ENCODE measurements around the gene GOLGA3. TPM values are rescaled to one million over a fixed set of nuclear protein-coding genes. Genes with fewer than 3 reads are reported as not detected.

GOLGA3 gene
- polyA plus RNA-seq, 1 donor (not counting 4 experiments of a cell fraction or from before 2014, with no cell fraction given): 11.0 TPM

DNA sequence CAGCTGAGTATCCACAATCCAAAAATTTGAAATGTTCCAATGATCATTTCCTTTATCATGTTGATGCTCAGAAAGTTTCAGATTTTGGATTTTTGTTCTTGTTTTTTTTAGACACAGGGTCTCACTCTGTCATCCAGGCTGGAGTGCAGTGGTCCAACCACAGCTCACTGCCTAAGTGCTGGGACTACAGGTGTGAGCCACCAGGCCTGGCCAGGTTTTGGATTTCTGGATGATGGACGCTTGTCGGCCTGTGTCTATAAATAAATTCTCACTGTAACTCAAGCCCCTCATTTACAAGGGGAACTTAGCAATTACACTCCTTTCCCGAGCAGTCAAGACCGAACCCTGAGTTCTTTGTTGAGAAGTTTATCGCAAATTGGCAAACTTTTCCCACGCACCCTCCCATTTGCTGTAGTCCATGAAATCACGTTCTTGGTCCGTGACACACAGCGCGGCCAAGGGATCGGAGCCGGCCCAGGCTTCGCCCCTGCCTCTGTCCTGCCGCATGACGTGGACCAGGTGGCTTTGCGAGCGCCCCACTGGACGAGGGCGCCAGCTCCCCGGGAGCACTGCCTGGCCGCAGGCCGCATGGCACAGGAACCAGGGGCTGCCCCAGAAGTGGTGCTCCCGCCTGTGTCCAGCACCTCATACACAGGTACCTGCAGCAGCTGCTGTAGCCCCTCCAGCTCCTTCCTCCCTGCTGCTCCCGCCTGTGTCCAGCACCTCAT is 53.0 kb downstream of the GOLGA3 start:
- dilution Hi-C loops (cut with MboI; ENCODE audit: extremely low pct_ligation_motif_present, low sequenced_read_pairs): no loop called here
- no peaks in the 10 kb centered on the region for H4K20me1 ChIP-seq (ENCODE audit: control insufficient read depth, extremely low read depth, insufficient read depth, low read length)

DNA sequence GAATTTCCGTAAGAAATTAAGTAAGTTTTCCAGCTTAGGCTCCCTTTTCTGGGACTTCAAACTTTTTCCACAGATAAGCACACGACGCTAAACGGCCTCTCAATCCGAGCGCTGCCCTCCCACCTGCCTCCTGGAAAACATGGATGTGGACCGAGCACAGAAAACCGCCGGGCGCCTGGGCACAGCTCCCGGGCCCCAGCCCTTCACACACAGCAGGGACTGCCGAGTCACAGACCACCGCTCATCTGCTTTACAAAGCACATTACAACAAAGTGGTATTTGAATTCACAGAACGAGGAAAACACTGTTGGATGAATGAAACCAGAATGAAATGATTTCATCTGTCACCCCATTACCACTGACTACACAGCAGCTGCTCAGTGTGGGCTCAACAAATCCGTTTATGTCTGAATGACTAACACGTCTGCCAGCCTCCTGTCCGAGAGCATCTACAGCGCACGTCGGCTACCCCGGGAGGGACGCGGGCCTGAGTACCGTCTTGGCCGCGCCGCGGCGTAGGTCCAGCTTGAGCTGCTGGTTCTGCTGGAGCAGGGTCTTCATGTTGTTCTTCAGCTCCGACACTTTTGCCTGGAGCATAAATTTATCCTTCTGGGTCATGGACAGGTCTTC is 53.9 kb downstream of the GOLGA3 start:
- DNase-seq (ENCODE audit: low read depth, low spot score) (no peak), FAIRE-seq (no peak)
- no peak overlapping the region for H2AFZ ChIP-seq (ENCODE audit: control insufficient read depth, low read length)
- no peaks in the 10 kb centered on the region for H3K9me1 ChIP-seq (ENCODE audit: control insufficient read depth, extremely low read depth, insufficient read depth, low read length)
- no peak overlapping the region for H3K4me3 ChIP-seq (ENCODE audit: control insufficient read depth in 2 of 3, extremely low read depth in 1 of 3, insufficient read depth in 2 of 3, low read depth in 1 of 3, low read length in 3 of 3)
- peaks cover 31 to 46% of the 10 kb centered on the region in 2 experiments for H3K36me3 ChIP-seq (ENCODE audit: control insufficient read depth in 2 of 2, extremely low read depth in 1 of 2, insufficient read depth in 2 of 2, low read length in 2 of 2)
- H3K4me2 ChIP-seq (ENCODE audit: control insufficient read depth, extremely low read depth, insufficient read depth, low read depth, low read length): no peak overlapping the region
- H3K27ac ChIP-seq (ENCODE audit: control insufficient read depth, insufficient read depth, low read length): no peak overlapping the region
- TF ChIP-seq, protein P1, sequence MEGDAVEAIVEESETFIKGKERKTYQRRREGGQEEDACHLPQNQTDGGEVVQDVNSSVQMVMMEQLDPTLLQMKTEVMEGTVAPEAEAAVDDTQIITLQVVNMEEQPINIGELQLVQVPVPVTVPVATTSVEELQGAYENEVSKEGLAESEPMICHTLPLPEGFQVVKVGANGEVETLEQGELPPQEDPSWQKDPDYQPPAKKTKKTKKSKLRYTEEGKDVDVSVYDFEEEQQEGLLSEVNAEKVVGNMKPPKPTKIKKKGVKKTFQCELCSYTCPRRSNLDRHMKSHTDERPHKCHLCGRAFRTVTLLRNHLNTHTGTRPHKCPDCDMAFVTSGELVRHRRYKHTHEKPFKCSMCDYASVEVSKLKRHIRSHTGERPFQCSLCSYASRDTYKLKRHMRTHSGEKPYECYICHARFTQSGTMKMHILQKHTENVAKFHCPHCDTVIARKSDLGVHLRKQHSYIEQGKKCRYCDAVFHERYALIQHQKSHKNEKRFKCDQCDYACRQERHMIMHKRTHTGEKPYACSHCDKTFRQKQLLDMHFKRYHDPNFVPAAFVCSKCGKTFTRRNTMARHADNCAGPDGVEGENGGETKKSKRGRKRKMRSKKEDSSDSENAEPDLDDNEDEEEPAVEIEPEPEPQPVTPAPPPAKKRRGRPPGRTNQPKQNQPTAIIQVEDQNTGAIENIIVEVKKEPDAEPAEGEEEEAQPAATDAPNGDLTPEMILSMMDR (optimal IDR thresholded peaks at IDR 0.05 in 1 of 3, IDR thresholded peaks at IDR 0.05 in 1 of 3, conservative IDR thresholded peaks at IDR 0.05 in 1 of 3; ENCODE audit: extremely low read depth in 1 of 3, insufficient read depth in 2 of 3, low read length in 3 of 3): no peak
- no peak for TF ChIP-seq EZH2 (IDR thresholded peaks at IDR 0.05; ENCODE audit: low read length)
- dilution Hi-C loops (cut with MboI; ENCODE audit: extremely low pct_ligation_motif_present, low sequenced_read_pairs): no loop called here
- no peaks in the 10 kb centered on the region for H3K27me3 ChIP-seq (ENCODE audit: control insufficient read depth, extremely low read depth, insufficient read depth, low read length)
- H4K20me1 ChIP-seq (ENCODE audit: control insufficient read depth, extremely low read depth, insufficient read depth, low read length): no peaks in the 10 kb centered on the region
- H3K4me1 ChIP-seq (ENCODE audit: control insufficient read depth, extremely low read depth, insufficient read depth, low read length): no peaks in the 10 kb centered on the region
- H3K9me3 ChIP-seq (ENCODE audit: control insufficient read depth, low read depth, low read length): no peaks in the 10 kb centered on the region
- H3K9ac ChIP-seq (ENCODE audit: control insufficient read depth, extremely low read depth, insufficient read depth, low read length): no peak overlapping the region
- no peaks in the 10 kb centered on the region for H3K79me2 ChIP-seq (ENCODE audit: control insufficient read depth, insufficient read depth, low read length)

More for the DNA sequence above, 53.0 kb downstream of the GOLGA3 start:
- H3K9me3 ChIP-seq (ENCODE audit: control insufficient read depth, low read depth, low read length): no peaks in the 10 kb centered on the region
- no peaks in the 10 kb centered on the region for H3K27me3 ChIP-seq (ENCODE audit: control insufficient read depth, extremely low read depth, insufficient read depth, low read length)
- no peaks in the 10 kb centered on the region for H3K9me1 ChIP-seq (ENCODE audit: control insufficient read depth, extremely low read depth, insufficient read depth, low read length)
- H3K4me1 ChIP-seq (ENCODE audit: control insufficient read depth, extremely low read depth, insufficient read depth, low read length): no peaks in the 10 kb centered on the region
- peaks cover 37 to 55% of the 10 kb centered on the region in 2 experiments for H3K36me3 ChIP-seq (ENCODE audit: control insufficient read depth in 2 of 2, extremely low read depth in 1 of 2, insufficient read depth in 2 of 2, low read length in 2 of 2)
- no peaks in the 10 kb centered on the region for H3K79me2 ChIP-seq (ENCODE audit: control insufficient read depth, insufficient read depth, low read length)
- DNase-seq (ENCODE audit: low read depth, low spot score): no peak
- H3K9ac ChIP-seq (ENCODE audit: control insufficient read depth, extremely low read depth, insufficient read depth, low read length): no peak overlapping the region
- no peak for FAIRE-seq
- no peak overlapping the region for H3K27ac ChIP-seq (ENCODE audit: control insufficient read depth, insufficient read depth, low read length)
- H2AFZ ChIP-seq (ENCODE audit: control insufficient read depth, low read length): no peak overlapping the region
- no peak overlapping the region for H3K4me3 ChIP-seq (ENCODE audit: control insufficient read depth in 2 of 3, extremely low read depth in 1 of 3, insufficient read depth in 2 of 3, low read depth in 1 of 3, low read length in 3 of 3)
- TF ChIP-seq EZH2 (IDR thresholded peaks at IDR 0.05; ENCODE audit: low read length): no peak
- TF ChIP-seq, protein P1 (optimal IDR thresholded peaks at IDR 0.05 in 1 of 3, IDR thresholded peaks at IDR 0.05 in 1 of 3, conservative IDR thresholded peaks at IDR 0.05 in 1 of 3; ENCODE audit: extremely low read depth in 1 of 3, insufficient read depth in 2 of 3, low read length in 3 of 3): no peak
- no peak overlapping the region for H3K4me2 ChIP-seq (ENCODE audit: control insufficient read depth, extremely low read depth, insufficient read depth, low read depth, low read length)

All from keratinocyte (primary cell).